ENCODE data around the gene PIBF1.

DNA sequence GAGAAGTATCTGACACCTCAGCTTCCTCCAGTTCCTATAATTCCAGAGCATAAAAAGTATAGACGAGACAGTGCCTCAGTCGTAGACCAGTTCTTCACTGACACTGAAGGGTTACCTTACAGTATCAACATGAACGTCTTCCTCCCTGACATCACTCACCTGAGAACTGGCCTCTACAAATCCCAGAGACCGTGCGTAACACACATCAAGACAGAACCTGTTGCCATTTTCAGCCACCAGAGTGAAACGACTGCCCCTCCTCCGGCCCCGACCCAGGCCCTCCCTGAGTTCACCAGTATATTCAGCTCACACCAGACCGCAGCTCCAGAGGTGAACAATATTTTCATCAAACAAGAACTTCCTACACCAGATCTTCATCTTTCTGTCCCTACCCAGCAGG is 279.9 kb downstream of the PIBF1 start:
- TF ChIP-seq, protein P1, sequence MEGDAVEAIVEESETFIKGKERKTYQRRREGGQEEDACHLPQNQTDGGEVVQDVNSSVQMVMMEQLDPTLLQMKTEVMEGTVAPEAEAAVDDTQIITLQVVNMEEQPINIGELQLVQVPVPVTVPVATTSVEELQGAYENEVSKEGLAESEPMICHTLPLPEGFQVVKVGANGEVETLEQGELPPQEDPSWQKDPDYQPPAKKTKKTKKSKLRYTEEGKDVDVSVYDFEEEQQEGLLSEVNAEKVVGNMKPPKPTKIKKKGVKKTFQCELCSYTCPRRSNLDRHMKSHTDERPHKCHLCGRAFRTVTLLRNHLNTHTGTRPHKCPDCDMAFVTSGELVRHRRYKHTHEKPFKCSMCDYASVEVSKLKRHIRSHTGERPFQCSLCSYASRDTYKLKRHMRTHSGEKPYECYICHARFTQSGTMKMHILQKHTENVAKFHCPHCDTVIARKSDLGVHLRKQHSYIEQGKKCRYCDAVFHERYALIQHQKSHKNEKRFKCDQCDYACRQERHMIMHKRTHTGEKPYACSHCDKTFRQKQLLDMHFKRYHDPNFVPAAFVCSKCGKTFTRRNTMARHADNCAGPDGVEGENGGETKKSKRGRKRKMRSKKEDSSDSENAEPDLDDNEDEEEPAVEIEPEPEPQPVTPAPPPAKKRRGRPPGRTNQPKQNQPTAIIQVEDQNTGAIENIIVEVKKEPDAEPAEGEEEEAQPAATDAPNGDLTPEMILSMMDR (IDR thresholded peaks at IDR 0.05): no peak
- TF ChIP-seq POLR2A (IDR thresholded peaks at IDR 0.05): no peak
